Measurements from ENCODE around the gene CDC45.
A peak's percentile ranks its signal among the peaks of the same experiment; 100 is the strongest.
"Not testable (repeated sequence)": the region's sequence is repeated elsewhere in the genome, so short reads cannot be mapped to it uniquely, and the experiment has no call there.

Gene CDC45

GRCh38 chr22:19479355-19480172, at the start of gene CDC45:
TSS of gene CDC45 (plus strand) at chr22:19479920. CDS start at chr22:19479969, 49 bp downstream.
- peak; percentile 85 for DNase-seq

GRCh38 chr22:19429950-19430889, 49.5 kb upstream of the CDC45 start:
- no peak for DNase-seq

GRCh38 chr22:19430890-19431541, 48.7 kb upstream of the CDC45 start:
- no peak for DNase-seq

- no peak for DNase-seq
These were observed 48.0 kb upstream of the CDC45 start, which contains the start of gene HIRA for GRCh38 chr22:19431649-19432132. TSS of gene HIRA (minus strand) at chr22:19431733. CDS start at chr22:19431476, 257 bp downstream.

GRCh38 chr22:19432133-19432851, 47.4 kb upstream of the CDC45 start, which contains the start of gene MRPL40:
TSS of gene MRPL40 (plus strand) at chr22:19432545. CDS start at chr22:19432555, 10 bp downstream.
- peak; percentile 62 for DNase-seq

- no peak for DNase-seq
These were observed 45.3 kb upstream of the CDC45 start for GRCh38 chr22:19434401-19434800.

- DNase-seq, result no peak
These were observed 44.7 kb upstream of the CDC45 start for GRCh38 chr22:19434829-19435580.

- not testable (repeated sequence) for DNase-seq
These were observed 43.1 kb upstream of the CDC45 start for GRCh38 chr22:19436444-19437161.

- no peak for DNase-seq
These were observed 41.4 kb upstream of the CDC45 start for GRCh38 chr22:19438298-19438697.

- DNase-seq, result no peak
These were observed 39.1 kb upstream of the CDC45 start for GRCh38 chr22:19440411-19441195.

GRCh38 chr22:19442166-19442565, 37.6 kb upstream of the CDC45 start:
- DNase-seq, result no peak

- DNase-seq, result no peak
These were observed 36.0 kb upstream of the CDC45 start for GRCh38 chr22:19443544-19444211.

- DNase-seq, result not testable (repeated sequence)
These were observed 34.3 kb upstream of the CDC45 start for GRCh38 chr22:19445279-19445982.

GRCh38 chr22:19446603-19447329, 33.0 kb upstream of the CDC45 start:
- DNase-seq, result peak; percentile 18

- peak; percentile 84 for DNase-seq
These were observed 32.2 kb upstream of the CDC45 start, which contains the start of gene C22orf39 for GRCh38 chr22:19447330-19448075. TSS of gene C22orf39 (minus strand) at chr22:19447711. CDS start at chr22:19447688, 23 bp downstream.

- peak; percentile 68 for DNase-seq
These were observed 31.6 kb upstream of the CDC45 start for GRCh38 chr22:19448076-19448607.

All from DMS79 treated with DMSO at 0.1 percent for 48 hours (cell line).